SJSA1 (cell line): ENCODE data around the gene ITGB5. TPM values are rescaled to one million over a fixed set of nuclear protein-coding genes. Genes with fewer than 3 reads are reported as not detected.

Experiments used
- DNase-seq, 2 experiments: peaks; one replicate each; pipeline ENCODE4 v3.0.0-alpha.2; 2015 to 2020; ENCODE audit warnings: low spot score in 2 of 2, low read depth in 1 of 2
- H3K27ac ChIP-seq: fragments of 250-450 bp; sonication (Bioruptor Pico); 2 replicates; pipeline ENCODE4 v1.5.1; 2020; ENCODE audit warnings: mild to moderate bottlenecking, moderate library complexity
- H3K27me3 ChIP-seq: fragments of 250-450 bp; sonication (Bioruptor Pico); replicated peaks from 2 replicates; pipeline ENCODE4 v1.5.1; 2020; ENCODE audit warnings: mild to moderate bottlenecking, moderate library complexity
- H3K36me3 ChIP-seq: fragments of 250-450 bp; sonication (Bioruptor Pico); 2 replicates; pipeline ENCODE4 v1.5.1; 2020; ENCODE audit warnings: mild to moderate bottlenecking
- H3K4me1 ChIP-seq: fragments of 250-450 bp; sonication (Bioruptor Pico); replicated peaks from 2 replicates; pipeline ENCODE4 v1.6.1; 2021; ENCODE audit warnings: mild to moderate bottlenecking
- H3K4me3 ChIP-seq: fragments of 250-450 bp; sonication (Bioruptor Pico); 2 replicates; pipeline ENCODE4 v1.5.1; 2020; ENCODE audit warnings: mild to moderate bottlenecking
- H3K9me3 ChIP-seq: fragments of 250-450 bp; sonication (Bioruptor Pico); replicated peaks from 2 replicates; pipeline ENCODE4 v1.5.1; 2020; ENCODE audit warnings: mild to moderate bottlenecking
- total RNA-seq: library from RNA; depleted of rRNA; stranded (reverse); fragments of >200 nt; shearing (Covaris generic); gene quantifications from 2 replicates; pipeline ENCODE4 v1.2.3, GENCODE V29; 2014

The ITGB5 gene
- total RNA-seq, 1 experiment from 2014 or later = 84.6 TPM

GRCh38 chr3:124814620-124815421, 72.3 kb downstream of the ITGB5 start:
- no peaks in the 10 kb centered on the region for H3K9me3 ChIP-seq
- no peak overlapping the region for H3K27ac ChIP-seq
- no peaks in the 10 kb centered on the region for H3K27me3 ChIP-seq
- no peak for DNase-seq
- H3K4me1 ChIP-seq = peaks cover 26% of the 10 kb centered on the region
- no peaks in the 10 kb centered on the region; the same call in 1 of the 2 replicates for H3K36me3 ChIP-seq
- no peak overlapping the region for H3K4me3 ChIP-seq

GRCh38 chr3:124813541-124813940, 73.6 kb downstream of the ITGB5 start:
- H3K27me3 ChIP-seq = no peaks in the 10 kb centered on the region
- no peak overlapping the region for H3K27ac ChIP-seq
- H3K36me3 ChIP-seq = no peaks in the 10 kb centered on the region; the same call in 1 of the 2 replicates
- DNase-seq = no peak
- H3K4me3 ChIP-seq = no peak overlapping the region
- H3K9me3 ChIP-seq = no peaks in the 10 kb centered on the region
- peaks cover 27% of the 10 kb centered on the region for H3K4me1 ChIP-seq

- peaks cover 34% of the 10 kb centered on the region for H3K4me1 ChIP-seq
- H3K4me3 ChIP-seq = no peak overlapping the region
- no peaks in the 10 kb centered on the region for H3K9me3 ChIP-seq
- H3K27me3 ChIP-seq = no peaks in the 10 kb centered on the region
- H3K27ac ChIP-seq = peak overlapping the region; percentile 13; the same call in 1 of the 2 replicates
- no peaks in the 10 kb centered on the region; the same call in 1 of the 2 replicates for H3K36me3 ChIP-seq
- DNase-seq = peak; percentile 70 to 78
Observed at GRCh38 chr3:124812291-124813265, 74.6 kb downstream of the ITGB5 start.

DNA sequence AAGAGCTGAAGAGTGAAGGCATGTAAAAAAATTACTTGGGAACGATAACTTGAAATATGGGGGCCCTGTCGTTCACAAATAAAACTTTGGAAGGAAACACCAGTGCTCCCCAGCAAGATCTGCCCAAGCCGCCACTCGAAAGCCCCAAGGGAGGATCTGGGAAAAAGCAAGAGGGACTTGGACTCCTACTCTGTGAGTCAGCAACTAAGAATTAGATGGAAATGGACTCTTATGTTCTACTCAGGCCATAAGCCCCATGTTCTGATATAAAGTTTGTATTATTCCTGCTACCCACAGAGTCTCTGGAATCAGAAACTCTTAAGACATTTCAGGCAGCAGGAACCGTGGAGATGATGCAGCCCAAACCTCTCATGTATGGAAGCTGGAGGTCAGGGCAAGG, 75.7 kb downstream of the ITGB5 start:
- no peak overlapping the region for H3K27ac ChIP-seq
- no peaks in the 10 kb centered on the region for H3K27me3 ChIP-seq
- no peaks in the 10 kb centered on the region for H3K9me3 ChIP-seq
- no peak overlapping the region for H3K4me3 ChIP-seq
- no peak for DNase-seq
- H3K36me3 ChIP-seq = no peaks in the 10 kb centered on the region
- peaks cover 34% of the 10 kb centered on the region for H3K4me1 ChIP-seq

DNA sequence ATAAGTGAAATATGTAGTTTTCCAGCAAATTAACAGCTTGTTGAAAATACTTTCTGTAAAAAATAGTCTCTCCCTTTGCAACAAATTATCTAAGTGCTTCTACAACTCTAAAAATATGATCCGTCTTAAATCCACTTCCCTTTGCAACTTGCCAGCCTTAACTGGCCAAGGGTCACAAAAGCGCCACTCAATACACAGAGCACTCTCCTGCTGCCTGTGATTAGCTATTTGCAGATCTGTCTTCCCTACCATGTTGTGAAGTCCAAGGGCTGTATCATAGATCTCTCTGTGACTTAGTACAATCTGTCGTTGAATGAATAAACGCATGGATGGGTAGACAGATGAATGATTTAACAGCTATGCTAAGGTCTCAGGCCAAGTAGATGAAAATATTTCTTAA, 76.2 kb downstream of the ITGB5 start:
- Histone ChIP-seq H3K27me3 (no peaks in the 10 kb centered on the region), H3K9me3 (no peaks in the 10 kb centered on the region), H3K4me1 (peaks cover 34% of the 10 kb centered on the region), H3K4me3 (no peak overlapping the region), H3K27ac (no peak overlapping the region), H3K36me3 (no peaks in the 10 kb centered on the region)
- no peak for DNase-seq

DNA sequence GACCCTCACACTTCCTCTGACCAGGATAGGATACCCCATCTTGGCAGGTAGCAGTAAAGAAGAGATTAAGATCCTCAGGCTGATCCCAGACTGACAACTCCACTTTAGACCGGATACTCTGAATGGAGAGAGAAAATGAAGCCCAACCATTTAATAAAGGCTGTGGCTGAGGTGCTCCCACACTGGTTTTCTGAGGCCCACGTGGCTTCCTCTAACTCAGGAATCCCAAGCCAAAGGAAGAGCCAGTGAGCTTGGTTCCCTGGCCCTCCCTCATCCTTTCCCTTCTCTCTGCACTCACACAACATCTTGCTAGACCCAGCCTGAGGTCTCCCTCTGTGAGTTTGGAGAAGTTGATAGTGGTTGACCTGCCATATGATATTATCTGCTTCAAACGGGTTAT, 78.1 kb downstream of the ITGB5 start:
- no peaks in the 10 kb centered on the region for H3K36me3 ChIP-seq
- H3K4me1 ChIP-seq = peaks cover 34% of the 10 kb centered on the region
- H3K27me3 ChIP-seq = no peaks in the 10 kb centered on the region
- H3K4me3 ChIP-seq = no peak overlapping the region
- H3K27ac ChIP-seq = no peak overlapping the region
- DNase-seq = no peak
- H3K9me3 ChIP-seq = no peaks in the 10 kb centered on the region

- no peaks in the 10 kb centered on the region for H3K9me3 ChIP-seq
- no peak overlapping the region for H3K27ac ChIP-seq
- H3K36me3 ChIP-seq = no peaks in the 10 kb centered on the region
- H3K4me1 ChIP-seq = peaks cover 12% of the 10 kb centered on the region
- no peak overlapping the region for H3K4me3 ChIP-seq
- no peak for DNase-seq
- H3K27me3 ChIP-seq = no peaks in the 10 kb centered on the region
Observed at GRCh38 chr3:124805671-124806070, 81.5 kb downstream of the ITGB5 start.

DNA sequence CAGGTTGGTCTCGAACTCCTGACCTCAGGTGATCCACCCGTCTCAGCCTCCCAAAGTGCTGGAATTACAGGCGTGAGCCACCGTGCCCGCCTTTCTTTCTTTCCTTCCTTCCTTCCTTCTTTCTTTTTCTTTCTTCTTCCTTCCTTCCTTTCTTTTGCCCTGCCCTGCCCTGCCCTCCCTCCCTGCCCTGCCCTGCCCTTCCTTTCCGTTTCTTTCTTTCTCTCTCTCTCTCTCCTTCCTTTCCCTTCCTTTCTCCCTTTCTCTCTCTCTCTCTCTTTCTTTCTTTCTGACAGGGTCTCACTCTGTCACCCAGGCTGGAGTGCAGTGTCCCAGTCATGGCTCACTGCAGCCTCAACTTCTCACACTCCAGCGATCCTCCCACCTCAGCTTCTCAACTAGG, 82.3 kb downstream of the ITGB5 start:
- no peak overlapping the region for H3K27ac ChIP-seq
- H3K27me3 ChIP-seq = no peaks in the 10 kb centered on the region
- no peak overlapping the region for H3K4me3 ChIP-seq
- H3K4me1 ChIP-seq = peaks cover 12% of the 10 kb centered on the region
- H3K9me3 ChIP-seq = no peaks in the 10 kb centered on the region
- no peak for DNase-seq
- H3K36me3 ChIP-seq = no peaks in the 10 kb centered on the region

- DNase-seq = no peak
- H3K36me3 ChIP-seq = no peaks in the 10 kb centered on the region
- no peaks in the 10 kb centered on the region for H3K9me3 ChIP-seq
- no peak overlapping the region for H3K4me3 ChIP-seq
- H3K27me3 ChIP-seq = no peaks in the 10 kb centered on the region
- peaks cover 4% of the 10 kb centered on the region for H3K4me1 ChIP-seq
- no peak overlapping the region for H3K27ac ChIP-seq
Observed at GRCh38 chr3:124802702-124803101, 84.5 kb downstream of the ITGB5 start.

- Histone ChIP-seq H3K27ac (no peak overlapping the region), H3K36me3 (no peaks in the 10 kb centered on the region), H3K9me3 (no peaks in the 10 kb centered on the region), H3K4me3 (no peak overlapping the region), H3K27me3 (no peaks in the 10 kb centered on the region), H3K4me1 (peaks cover 4% of the 10 kb centered on the region)
- no peak for DNase-seq
Observed at GRCh38 chr3:124802061-124802698, 85.0 kb downstream of the ITGB5 start.

DNA sequence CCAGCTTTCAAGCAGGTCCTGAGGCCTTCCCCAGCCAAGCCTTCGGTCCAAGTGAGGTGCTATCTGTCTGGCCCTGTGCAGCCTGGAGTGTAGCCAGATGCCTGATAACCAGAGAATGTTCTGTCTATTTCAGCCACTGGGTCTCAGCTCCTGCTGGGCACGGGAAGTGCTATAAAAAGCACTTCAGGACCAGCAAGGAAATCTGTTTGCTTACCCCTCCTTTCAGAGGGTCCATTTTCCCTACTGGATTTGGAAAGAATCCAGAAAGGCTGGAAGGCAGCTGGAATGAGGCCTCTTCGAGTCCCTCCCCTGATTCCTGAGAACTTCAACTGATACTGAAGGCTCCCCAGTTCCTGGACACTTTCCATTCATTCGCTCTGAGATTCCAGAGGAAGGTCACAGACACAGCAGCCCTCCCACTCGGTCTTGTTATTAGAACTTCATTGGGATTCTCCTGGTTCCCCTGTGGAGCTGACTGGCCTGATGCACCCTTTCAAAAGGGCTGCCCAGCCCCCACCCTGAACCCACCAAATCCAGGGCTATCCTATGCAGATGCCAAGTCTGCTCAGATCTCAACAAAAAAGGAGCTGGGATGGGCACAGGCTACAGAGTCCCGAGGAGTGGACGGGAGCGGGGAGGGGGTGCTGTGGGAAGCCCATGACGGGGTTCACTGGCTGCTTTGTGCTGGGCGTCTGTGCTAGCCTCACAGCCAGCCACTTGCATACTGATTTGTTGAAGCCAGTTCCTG, 86.5 kb downstream of the ITGB5 start:
- no peaks in the 10 kb centered on the region for H3K27me3 ChIP-seq
- H3K36me3 ChIP-seq = peaks cover 5% of the 10 kb centered on the region
- peaks cover 4% of the 10 kb centered on the region for H3K4me1 ChIP-seq
- DNase-seq = peak in 1 of 2 experiments; percentile 18
- no peak overlapping the region for H3K4me3 ChIP-seq
- H3K9me3 ChIP-seq = no peaks in the 10 kb centered on the region
- no peak overlapping the region for H3K27ac ChIP-seq

- Histone ChIP-seq H3K4me1 (peaks cover 4% of the 10 kb centered on the region), H3K36me3 (peaks cover 6% of the 10 kb centered on the region), H3K4me3 (no peak overlapping the region), H3K27me3 (no peaks in the 10 kb centered on the region), H3K9me3 (no peaks in the 10 kb centered on the region), H3K27ac (no peak overlapping the region)
- no peak for DNase-seq
Observed at GRCh38 chr3:124800076-124800475, 87.1 kb downstream of the ITGB5 start.

- no peaks in the 10 kb centered on the region for H3K9me3 ChIP-seq
- DNase-seq = no peak
- peaks cover 4% of the 10 kb centered on the region for H3K4me1 ChIP-seq
- peaks cover 6% of the 10 kb centered on the region for H3K36me3 ChIP-seq
- H3K27me3 ChIP-seq = no peaks in the 10 kb centered on the region
- H3K27ac ChIP-seq = no peak overlapping the region
- no peak overlapping the region for H3K4me3 ChIP-seq
Observed at GRCh38 chr3:124799676-124800075, 87.5 kb downstream of the ITGB5 start.
